ENCODE data around the gene SYPL2. TPM values are rescaled to one million over a fixed set of nuclear protein-coding genes. Genes with fewer than 3 reads are reported as not detected.

The SYPL2 gene
- total and polyA plus RNA-seq, 7 donors, result 35.3 to 203 (median 125) TPM

DNA sequence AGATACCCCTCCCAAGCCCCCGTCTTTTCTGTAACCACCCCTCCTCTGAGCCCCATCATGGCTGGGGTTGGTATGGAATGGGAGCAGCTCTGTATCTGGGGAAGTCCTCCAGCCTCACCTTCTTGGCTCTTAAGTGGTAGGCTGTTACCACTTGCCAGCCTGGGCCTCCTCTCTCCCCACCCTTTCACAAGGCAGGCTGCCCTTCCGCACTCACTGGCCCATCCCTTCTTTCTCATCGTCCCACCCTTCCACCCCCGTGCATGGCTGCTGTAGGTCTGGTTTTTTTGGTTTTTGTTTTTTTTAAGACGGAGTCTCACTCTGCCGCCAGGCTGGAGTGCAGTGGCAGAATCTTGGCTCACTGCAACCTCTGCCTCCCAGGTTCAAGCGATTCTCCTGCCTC, 32.7 kb downstream of the SYPL2 start:
- Histone ChIP-seq H3K4me1 (peaks cover 23% of the 10 kb centered on the region), H3K4me3 (no peak overlapping the region), H3K9me3 (no peaks in the 10 kb centered on the region), H3K27me3 (ENCODE audit: insufficient read depth in 3 of 3, low read length in 2 of 3) (no peaks in the 10 kb centered on the region), H3K36me3 (ENCODE audit: insufficient read depth in 1 of 2, low read depth in 1 of 2) (peaks cover 0 to 46% of the 10 kb centered on the region in 2 donors), H3K27ac (peak overlapping the region; percentile 65)
- no peak for ATAC-seq
- intact Hi-C loops (cut with DNase I), result no loop called here
- TF ChIP-seq, protein P1, sequence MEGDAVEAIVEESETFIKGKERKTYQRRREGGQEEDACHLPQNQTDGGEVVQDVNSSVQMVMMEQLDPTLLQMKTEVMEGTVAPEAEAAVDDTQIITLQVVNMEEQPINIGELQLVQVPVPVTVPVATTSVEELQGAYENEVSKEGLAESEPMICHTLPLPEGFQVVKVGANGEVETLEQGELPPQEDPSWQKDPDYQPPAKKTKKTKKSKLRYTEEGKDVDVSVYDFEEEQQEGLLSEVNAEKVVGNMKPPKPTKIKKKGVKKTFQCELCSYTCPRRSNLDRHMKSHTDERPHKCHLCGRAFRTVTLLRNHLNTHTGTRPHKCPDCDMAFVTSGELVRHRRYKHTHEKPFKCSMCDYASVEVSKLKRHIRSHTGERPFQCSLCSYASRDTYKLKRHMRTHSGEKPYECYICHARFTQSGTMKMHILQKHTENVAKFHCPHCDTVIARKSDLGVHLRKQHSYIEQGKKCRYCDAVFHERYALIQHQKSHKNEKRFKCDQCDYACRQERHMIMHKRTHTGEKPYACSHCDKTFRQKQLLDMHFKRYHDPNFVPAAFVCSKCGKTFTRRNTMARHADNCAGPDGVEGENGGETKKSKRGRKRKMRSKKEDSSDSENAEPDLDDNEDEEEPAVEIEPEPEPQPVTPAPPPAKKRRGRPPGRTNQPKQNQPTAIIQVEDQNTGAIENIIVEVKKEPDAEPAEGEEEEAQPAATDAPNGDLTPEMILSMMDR (IDR thresholded peaks at IDR 0.05), result no peak
- no peak for DNase-seq
- WGBS, 3 donors, result 54 to 67% (median 54%) methylated on average over 7 of the region's 7 CpGs

GRCh38 chr1:109499661-109500536, 33.6 kb downstream of the SYPL2 start:
- TF ChIP-seq, protein P1 (IDR thresholded peaks at IDR 0.05), result peak; percentile 51
- H3K27me3 ChIP-seq (ENCODE audit: insufficient read depth in 3 of 3, low read length in 2 of 3), result no peaks in the 10 kb centered on the region
- intact Hi-C loops (cut with DNase I), result no loop called here
- H3K36me3 ChIP-seq (ENCODE audit: insufficient read depth in 1 of 2, low read depth in 1 of 2), result peaks cover 0 to 48% of the 10 kb centered on the region in 2 donors
- no peaks in the 10 kb centered on the region for H3K9me3 ChIP-seq
- H3K4me1 ChIP-seq, result peaks cover 16% of the 10 kb centered on the region
- ATAC-seq (peak in 3 of 4 donors; percentile 33 to 62 (median 55)), DNase-seq (no peak)
- WGBS, 3 donors, result 55 to 66% (median 59%) methylated on average over 4 of the region's 4 CpGs
- H3K4me3 ChIP-seq, result no peak overlapping the region
- H3K27ac ChIP-seq, result peak overlapping the region; percentile 65

DNA sequence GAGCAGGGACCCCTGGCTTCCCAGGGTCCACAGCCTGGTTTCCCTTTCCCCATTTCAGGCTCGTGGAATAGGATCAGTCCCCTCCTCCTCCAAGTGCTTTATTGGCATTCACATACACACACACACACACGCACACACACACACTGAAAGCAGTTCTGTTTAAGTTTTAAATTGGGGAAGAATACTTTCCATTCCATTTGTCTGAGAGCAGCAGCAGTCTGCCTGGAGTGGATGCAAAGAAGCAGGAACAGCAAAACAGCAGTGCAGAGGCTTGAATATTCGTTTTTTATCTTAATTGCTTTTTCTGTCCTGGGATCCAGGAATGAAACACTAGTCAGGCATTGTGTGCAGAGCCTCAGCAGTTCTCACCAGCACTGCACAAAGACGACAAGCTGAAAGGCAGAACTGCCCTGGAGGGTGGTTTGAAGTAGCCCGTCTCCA, 34.6 kb downstream of the SYPL2 start:
- WGBS, 3 donors, result 44 to 58% (median 46%) methylated on average over 5 of the region's 5 CpGs
- intact Hi-C loops (cut with DNase I), result no loop called here

GRCh38 chr1:109501644-109502363, 35.5 kb downstream of the SYPL2 start:
- Histone ChIP-seq H3K27ac (no peak overlapping the region), H3K27me3 (ENCODE audit: insufficient read depth in 3 of 3, low read length in 2 of 3) (no peaks in the 10 kb centered on the region), H3K9me3 (no peaks in the 10 kb centered on the region), H3K36me3 (ENCODE audit: insufficient read depth in 1 of 2, low read depth in 1 of 2) (peaks cover 0 to 40% of the 10 kb centered on the region in 2 donors), H3K4me1 (peaks cover 30% of the 10 kb centered on the region), H3K4me3 (no peak overlapping the region)
- TF ChIP-seq, protein P1 (IDR thresholded peaks at IDR 0.05), result no peak
- ATAC-seq (no peak), DNase-seq (no peak)
- WGBS, 3 donors, result 68 to 79% (median 72%) methylated on average over 5 of the region's 5 CpGs
- intact Hi-C loops (cut with DNase I), result no loop called here

More for the DNA sequence above, 34.6 kb downstream of the SYPL2 start:
- Histone ChIP-seq H3K4me1 (peaks cover 22% of the 10 kb centered on the region), H3K27me3 (ENCODE audit: insufficient read depth in 3 of 3, low read length in 2 of 3) (no peaks in the 10 kb centered on the region), H3K36me3 (ENCODE audit: insufficient read depth in 1 of 2, low read depth in 1 of 2) (peaks cover 0 to 48% of the 10 kb centered on the region in 2 donors), H3K27ac (no peak overlapping the region), H3K4me3 (no peak overlapping the region), H3K9me3 (no peaks in the 10 kb centered on the region)
- DNase-seq (no peak), ATAC-seq (no peak)
- TF ChIP-seq, protein P1 (IDR thresholded peaks at IDR 0.05), result no peak

Measured in psoas muscle (tissue), 8 donors.